A673 (cell line): Measurements from ENCODE around the gene CCDC110. TPM values are rescaled to one million over a fixed set of nuclear protein-coding genes. Genes with fewer than 3 reads are reported as not detected.

Source experiments
- BruUV-seq: library from RNA; stranded (reverse); fragments of 400-500 nt; replicated peaks from 2 replicates; lab custom pipeline; 2021; lab: Mats Ljungman, UMichigan
- CTCF ChIA-PET: fragments of 300-600 bp; sonication (Branson Sonifier 250); formaldehyde crosslinking; loops from one replicate; lab custom pipeline; 2022; ENCODE audit warnings: antibody characterized with exemption; lab: Charles Lee
- POLR2A ChIA-PET: fragments of 300-600 bp; sonication (Branson Sonifier 250); formaldehyde crosslinking; loops from one replicate; lab custom pipeline; 2022; ENCODE audit warnings: antibody characterized with exemption; ENCODE audit not compliant: low non-redundant PET; lab: Charles Lee
- DNase-seq: peaks from one replicate; pipeline ENCODE4 v3.0.0-alpha.2; 2015; ENCODE audit warnings: low spot score
- H3K27ac ChIP-seq: fragments of 200-600 bp; sonication (generic); 2 replicates; pipeline ENCODE4 v1.5.1; 2016; ENCODE audit warnings: mixed run types, low read depth, mild to moderate bottlenecking, mixed read lengths, antibody characterized with exemption, low read length; ENCODE audit not compliant: poor library complexity, severe bottlenecking
- H3K27me3 ChIP-seq: fragments of 200-600 bp; sonication (generic); replicated peaks from 2 replicates; pipeline ENCODE4 v1.6.1; 2017; ENCODE audit warnings: mixed run types, low read depth, mild to moderate bottlenecking, mixed read lengths, antibody characterized with exemption, low read length; ENCODE audit not compliant: insufficient read depth, poor library complexity
- H3K36me3 ChIP-seq: fragments of 200-600 bp; sonication (generic); 2 replicates; pipeline ENCODE4 v1.6.1; 2016; ENCODE audit warnings: mixed run types, mild to moderate bottlenecking, mixed read lengths, antibody characterized with exemption, low read length; ENCODE audit not compliant: insufficient read depth, poor library complexity, severe bottlenecking
- H3K4me1 ChIP-seq: fragments of 200-600 bp; sonication (generic); 2 replicates; pipeline ENCODE4 v1.6.1; 2017; ENCODE audit warnings: mixed run types, mild to moderate bottlenecking, mixed read lengths, antibody characterized with exemption, low read length; ENCODE audit not compliant: insufficient read depth, poor library complexity, severe bottlenecking
- H3K4me3 ChIP-seq: fragments of 200-600 bp; sonication (generic); 2 replicates; pipeline ENCODE4 v1.5.1; 2016; ENCODE audit warnings: low read depth, mixed run types, mild to moderate bottlenecking, mixed read lengths, low read length; ENCODE audit not compliant: poor library complexity, severe bottlenecking
- H3K9me3 ChIP-seq: fragments of 200-600 bp; sonication (generic); 2 replicates; pipeline ENCODE4 v1.6.1; 2016; ENCODE audit warnings: mixed run types, low read depth, mild to moderate bottlenecking, mixed read lengths, antibody characterized with exemption, low read length; ENCODE audit not compliant: poor library complexity, severe bottlenecking
- EZH2 ChIP-seq: fragments of 200-600 bp; sonication (generic); IDR thresholded peaks from 2 replicates; pipeline ENCODE4 v1.6.1; 2017; ENCODE audit warnings: borderline replicate concordance, low read depth, mild to moderate bottlenecking, mixed read lengths, antibody characterized with exemption, low read length; ENCODE audit not compliant: poor library complexity, severe bottlenecking
- intact Hi-C: fragments of 100-400 bp; cut with micrococcal nuclease; formaldehyde crosslinking; loops from one replicate; pipeline ENCODE4 v1.10.0; 2022; ENCODE audit not compliant: unreplicated experiment
- total RNA-seq: library from RNA; stranded (reverse); gene quantifications from 2 replicates; pipeline ENCODE4 v1.2.3, GENCODE V29; 2021
- TF ChIP-seq, protein P1 (sequence below): fragments of 300-800, 200-600 bp; sonication (generic); conservative IDR thresholded peaks from 2 replicates; pipeline ENCODE4 v1.5.1; 2017; ENCODE audit warnings: low read depth, mild to moderate bottlenecking, antibody characterized with exemption, low read length, moderate library complexity, mixed read lengths

The CCDC110 gene
- total RNA-seq, 1 experiment from 2014 or later: not detected

DNA sequence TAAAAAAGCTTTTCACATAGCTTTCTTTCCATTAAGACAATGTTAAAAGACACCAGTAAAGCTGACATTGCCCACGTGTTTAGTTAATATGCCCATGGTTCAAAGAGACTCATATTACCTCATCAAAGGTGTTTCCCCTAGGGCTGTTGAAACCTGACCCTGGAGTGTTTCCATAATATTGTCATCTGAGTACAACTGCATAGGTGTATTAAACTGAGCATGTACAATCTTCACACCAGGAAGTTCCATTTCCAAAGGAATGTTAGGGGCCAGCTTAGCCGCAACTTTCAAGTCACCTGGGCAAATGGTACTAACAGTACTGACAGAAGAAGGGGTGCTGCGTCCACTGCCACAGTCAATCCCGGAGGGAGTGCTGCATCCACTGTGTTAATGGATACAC lies 36.6 kb upstream of the CCDC110 start:
- CTCF ChIA-PET: no interaction called here
- no TSS peak for BruUV-seq

DNA sequence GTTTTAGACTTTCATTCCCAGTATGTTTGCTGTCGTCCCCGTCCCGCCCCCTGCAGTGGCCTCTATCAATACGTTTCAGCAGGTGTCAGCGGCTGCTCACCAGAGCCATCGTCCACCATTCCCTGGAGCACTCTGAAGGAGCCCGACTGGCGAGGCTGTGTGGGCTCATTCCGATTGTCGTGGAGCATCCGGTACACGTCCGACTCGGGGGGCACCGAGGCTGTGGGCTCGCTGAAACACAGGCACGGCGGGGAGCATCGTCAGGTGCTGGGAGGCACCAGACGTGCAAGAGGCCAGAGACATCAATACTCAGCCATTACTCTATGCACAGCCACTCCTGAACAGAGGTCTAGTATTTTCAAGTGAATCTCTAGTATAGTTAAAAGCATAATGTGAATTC lies 34.9 kb upstream of the CCDC110 start:
- no peak overlapping the region for H3K4me3 ChIP-seq
- intact Hi-C loops: no loop called here
- POLR2A ChIA-PET: no interaction called here
- no peaks in the 10 kb centered on the region for H3K4me1 ChIP-seq
- no peaks in the 10 kb centered on the region for H3K27me3 ChIP-seq
- CTCF ChIA-PET: no interaction called here
- H3K27ac ChIP-seq: no peak overlapping the region
- no TSS peak for BruUV-seq
- no peaks in the 10 kb centered on the region for H3K9me3 ChIP-seq
- no peaks in the 10 kb centered on the region for H3K36me3 ChIP-seq
- no peak for DNase-seq
- TF ChIP-seq EZH2: no peak
- TF ChIP-seq, protein P1, sequence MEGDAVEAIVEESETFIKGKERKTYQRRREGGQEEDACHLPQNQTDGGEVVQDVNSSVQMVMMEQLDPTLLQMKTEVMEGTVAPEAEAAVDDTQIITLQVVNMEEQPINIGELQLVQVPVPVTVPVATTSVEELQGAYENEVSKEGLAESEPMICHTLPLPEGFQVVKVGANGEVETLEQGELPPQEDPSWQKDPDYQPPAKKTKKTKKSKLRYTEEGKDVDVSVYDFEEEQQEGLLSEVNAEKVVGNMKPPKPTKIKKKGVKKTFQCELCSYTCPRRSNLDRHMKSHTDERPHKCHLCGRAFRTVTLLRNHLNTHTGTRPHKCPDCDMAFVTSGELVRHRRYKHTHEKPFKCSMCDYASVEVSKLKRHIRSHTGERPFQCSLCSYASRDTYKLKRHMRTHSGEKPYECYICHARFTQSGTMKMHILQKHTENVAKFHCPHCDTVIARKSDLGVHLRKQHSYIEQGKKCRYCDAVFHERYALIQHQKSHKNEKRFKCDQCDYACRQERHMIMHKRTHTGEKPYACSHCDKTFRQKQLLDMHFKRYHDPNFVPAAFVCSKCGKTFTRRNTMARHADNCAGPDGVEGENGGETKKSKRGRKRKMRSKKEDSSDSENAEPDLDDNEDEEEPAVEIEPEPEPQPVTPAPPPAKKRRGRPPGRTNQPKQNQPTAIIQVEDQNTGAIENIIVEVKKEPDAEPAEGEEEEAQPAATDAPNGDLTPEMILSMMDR: no peak

More for the DNA sequence above, 36.6 kb upstream of the CCDC110 start:
- H3K27ac ChIP-seq: no peak overlapping the region
- intact Hi-C loops: no loop called here
- no peak for DNase-seq
- TF ChIP-seq EZH2: no peak
- TF ChIP-seq, protein P1: no peak
- no peaks in the 10 kb centered on the region for H3K9me3 ChIP-seq
- H3K27me3 ChIP-seq: no peaks in the 10 kb centered on the region
- no peaks in the 10 kb centered on the region for H3K4me1 ChIP-seq
- POLR2A ChIA-PET: interaction anchor here (0.7 kb wide), 1 partner anchor 551 kb away, joined by 4 read pairs; no protein-coding TSS in a partner anchor
- H3K4me3 ChIP-seq: no peak overlapping the region
- no peaks in the 10 kb centered on the region for H3K36me3 ChIP-seq

DNA sequence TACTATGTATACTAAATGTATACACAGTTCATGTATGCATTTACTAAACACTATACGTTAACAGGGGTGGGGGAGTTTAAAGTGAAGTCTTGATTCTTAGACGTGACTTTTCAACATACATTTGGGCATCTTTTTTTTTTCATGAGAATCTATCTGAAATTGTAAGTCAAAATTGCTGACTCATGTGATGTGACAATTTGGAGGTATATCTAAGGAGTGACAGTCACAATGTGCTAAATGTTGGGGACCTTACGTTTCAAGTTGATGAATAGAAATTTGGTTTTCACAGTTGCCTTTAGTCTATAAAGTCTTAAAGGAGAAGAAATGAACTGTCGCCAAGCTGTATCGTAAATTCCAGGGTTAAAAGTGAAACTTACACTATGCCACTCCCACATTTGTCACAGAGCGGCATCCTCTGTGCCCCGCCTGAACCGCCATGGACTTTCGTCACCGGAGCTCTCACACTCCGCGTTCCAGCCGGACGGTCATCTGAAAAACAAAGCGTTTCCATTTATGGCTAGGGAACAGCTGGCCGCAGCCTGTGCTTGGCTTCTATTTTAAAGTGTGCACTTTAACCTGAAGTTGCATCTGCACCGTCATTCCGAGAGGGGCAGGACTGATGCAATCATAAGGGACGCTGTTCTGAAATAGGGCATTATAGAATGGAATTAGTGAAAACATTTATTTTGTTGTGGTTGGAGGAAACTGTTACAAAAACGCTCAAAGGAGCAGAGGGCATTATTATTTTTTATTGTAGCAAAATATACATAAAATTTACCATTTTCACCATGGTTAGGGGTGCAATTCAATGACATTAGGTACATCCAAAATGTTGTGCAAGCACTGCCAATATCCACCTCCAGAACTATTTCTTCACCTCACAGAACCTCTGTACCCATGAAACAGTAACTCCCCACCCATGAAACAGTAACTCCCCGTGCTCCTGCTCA lies 32.8 kb upstream of the CCDC110 start:
- Histone ChIP-seq H3K4me3 (peak overlapping the region; percentile 37), H3K36me3 (no peaks in the 10 kb centered on the region), H3K27me3 (no peaks in the 10 kb centered on the region), H3K27ac (no peak overlapping the region), H3K9me3 (no peaks in the 10 kb centered on the region), H3K4me1 (no peaks in the 10 kb centered on the region)
- CTCF ChIA-PET: no interaction called here
- intact Hi-C loops: no loop called here
- POLR2A ChIA-PET: no interaction called here
- DNase-seq: peak; percentile 56
- TF ChIP-seq, protein P1: no peak
- no peak for TF ChIP-seq EZH2
- no TSS peak for BruUV-seq
